Right lobe of liver (tissue), 4 donors: ENCODE data around the gene QSOX1.

ENCODE experiments used
- POLR2A ChIP-seq: fragments of 450-650 bp; IDR thresholded peaks from one replicate; pipeline ENCODE4 v1.6.1; 2017; ENCODE audit warnings: antibody characterized with exemption, mild to moderate bottlenecking
- TF ChIP-seq, protein P1 (sequence below), 4 donors: fragments of 200-600 bp in 3 of 4; fragments of 450-650 bp in 1 of 4; IDR thresholded peaks; one replicate each; pipeline versions ENCODE4 v1.5.1 to v1.8.0; 2016 to 2022; ENCODE audit warnings: antibody characterized with exemption in 4 of 4, mild to moderate bottlenecking in 2 of 4
- donor health status: DM: no; HTN: no; CAD: no.
- donor health status: DM: no; HTN: no; CAD: no.
- donor health status: DM: no; HTN: yes; CAD: no.

- no peak for TF ChIP-seq POLR2A
- TF ChIP-seq, protein P1, sequence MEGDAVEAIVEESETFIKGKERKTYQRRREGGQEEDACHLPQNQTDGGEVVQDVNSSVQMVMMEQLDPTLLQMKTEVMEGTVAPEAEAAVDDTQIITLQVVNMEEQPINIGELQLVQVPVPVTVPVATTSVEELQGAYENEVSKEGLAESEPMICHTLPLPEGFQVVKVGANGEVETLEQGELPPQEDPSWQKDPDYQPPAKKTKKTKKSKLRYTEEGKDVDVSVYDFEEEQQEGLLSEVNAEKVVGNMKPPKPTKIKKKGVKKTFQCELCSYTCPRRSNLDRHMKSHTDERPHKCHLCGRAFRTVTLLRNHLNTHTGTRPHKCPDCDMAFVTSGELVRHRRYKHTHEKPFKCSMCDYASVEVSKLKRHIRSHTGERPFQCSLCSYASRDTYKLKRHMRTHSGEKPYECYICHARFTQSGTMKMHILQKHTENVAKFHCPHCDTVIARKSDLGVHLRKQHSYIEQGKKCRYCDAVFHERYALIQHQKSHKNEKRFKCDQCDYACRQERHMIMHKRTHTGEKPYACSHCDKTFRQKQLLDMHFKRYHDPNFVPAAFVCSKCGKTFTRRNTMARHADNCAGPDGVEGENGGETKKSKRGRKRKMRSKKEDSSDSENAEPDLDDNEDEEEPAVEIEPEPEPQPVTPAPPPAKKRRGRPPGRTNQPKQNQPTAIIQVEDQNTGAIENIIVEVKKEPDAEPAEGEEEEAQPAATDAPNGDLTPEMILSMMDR (IDR thresholded peaks at IDR 0.05): no peak
These were observed 11.7 kb downstream of the QSOX1 start for GRCh38 chr1:180166436-180166800.
